K562 (cell line): ENCODE results near the gene LHB. TPM values are rescaled to one million over a fixed set of nuclear protein-coding genes. Genes with fewer than 3 reads are reported as not detected.
"Not testable (repeated sequence)": the region's sequence is repeated elsewhere in the genome, so short reads cannot be mapped to it uniquely, and the experiment has no call there.

Experiments
- ATAC-seq: fragments of 200-7000 bp; cut with Tn5 transposase; 3 replicates; pipeline ENCODE4 v1.9.1; 2020; ENCODE audit warnings: moderate library complexity
- BruUV-seq: library from RNA; stranded (reverse); fragments of 400-500 nt; replicated peaks from 2 replicates; lab custom pipeline; 2021; lab: Mats Ljungman, UMichigan
- CTCF ChIA-PET: fragments of 300-600 bp; formaldehyde crosslinking; extraction: SDS; loops from one replicate; lab custom pipeline; 2021; ENCODE audit warnings: low intra/inter-chr PET ratio; lab: Yijun Ruan, JAX
- POLR2A ChIA-PET: fragments of 300-600, 350-650 bp; sonication (Branson Sonifier 250); formaldehyde crosslinking; extraction: SDS; loops from one replicate; lab custom pipeline; 2021; ENCODE audit warnings: antibody characterized with exemption, inconsistent platforms; lab: Yijun Ruan, JAX
- DNase-seq, 4 experiments: peaks; one replicate each; pipeline versions ENCODE4 v3.0.0 to v3.0.0-alpha.2; 2011 to 2018; ENCODE audit warnings: low spot score in 3 of 4, mixed read lengths in 3 of 4; ENCODE audit errors: extremely low read depth in 1 of 4
- FAIRE-seq: peaks from 2 replicates; lab custom pipeline; 2011; peaks lifted over from hg19 to GRCh38; lab: Jason Lieb, UNC
- H2AFZ ChIP-seq: 2 replicates; pipeline ENCODE4 v1.6.0; 2011; ENCODE audit warnings: low read depth, low read length, control low read depth, inconsistent platforms
- H3K27ac ChIP-seq: fragments of 200-600 bp; 3 replicates; pipeline ENCODE4 v1.8.0; 2011; ENCODE audit warnings: low read depth, mild to moderate bottlenecking, control low read depth, inconsistent platforms, low read length, moderate library complexity, mixed read lengths; ENCODE audit errors: extremely low read depth
- H3K27me3 ChIP-seq, 2 experiments: fragments of 300-600 bp in 1 of 2; 2 replicates in 1 of 2; 3 replicates in 1 of 2; pipeline versions ENCODE4 v1.6.0 to v1.8.0; 2011; ENCODE audit warnings: inconsistent platforms in 2 of 2, low read length in 2 of 2, mild to moderate bottlenecking in 1 of 2, mixed read lengths in 1 of 2, moderate library complexity in 1 of 2; ENCODE audit not compliant: control insufficient read depth in 2 of 2, insufficient read depth in 2 of 2
- H3K36me3 ChIP-seq: fragments of 300-600 bp; 3 replicates; pipeline ENCODE4 v1.8.0; 2011; ENCODE audit warnings: mild to moderate bottlenecking, low read length, inconsistent platforms; ENCODE audit not compliant: control insufficient read depth, insufficient read depth
- H3K4me1 ChIP-seq, 2 experiments: fragments of 200-600 bp in 1 of 2; replicated peaks in 1 of 2; 2 replicates in 1 of 2; 3 replicates in 1 of 2; pipeline versions ENCODE4 v1.5.1 to v1.8.0; 2011; ENCODE audit warnings: inconsistent platforms in 2 of 2, low read length in 2 of 2, mild to moderate bottlenecking in 1 of 2, mixed read lengths in 1 of 2, moderate library complexity in 1 of 2; ENCODE audit not compliant: control insufficient read depth in 2 of 2, insufficient read depth in 2 of 2
- H3K4me2 ChIP-seq: 2 replicates; pipeline ENCODE4 v1.6.1; 2011; ENCODE audit warnings: low read length, control low read depth, inconsistent platforms, mixed read lengths; ENCODE audit not compliant: insufficient read depth
- H3K4me3 ChIP-seq: fragments of 200-600 bp; sonication (generic), shearing (Covaris generic); 2 replicates; pipeline ENCODE4 v1.5.1; 2016; ENCODE audit warnings: control low read depth, inconsistent platforms
- H3K79me2 ChIP-seq: fragments of 200-600 bp; 3 replicates; pipeline ENCODE4 v1.8.0; 2011; ENCODE audit warnings: low read length, inconsistent platforms; ENCODE audit not compliant: control insufficient read depth, insufficient read depth
- H3K9ac ChIP-seq, 2 experiments: 2 replicates each; pipeline versions ENCODE4 v1.6.0 to v1.6.1; 2011; ENCODE audit warnings: low read depth in 2 of 2, low read length in 2 of 2, control low read depth in 1 of 2, inconsistent platforms in 1 of 2, mild to moderate bottlenecking in 1 of 2, mixed read lengths in 1 of 2; ENCODE audit not compliant: insufficient read depth in 1 of 2
- H3K9me1 ChIP-seq: one replicate; pipeline ENCODE4 v1.6.0; 2011; ENCODE audit warnings: inconsistent platforms, mild to moderate bottlenecking, low read length, moderate library complexity; ENCODE audit not compliant: control insufficient read depth, insufficient read depth
- H3K9me3 ChIP-seq: replicated peaks from 2 replicates; pipeline ENCODE4 v1.5.1; 2011; ENCODE audit warnings: low read depth, low read length, inconsistent platforms; ENCODE audit not compliant: control insufficient read depth, insufficient read depth
- H4K20me1 ChIP-seq: replicated peaks from 2 replicates; pipeline ENCODE4 v1.6.1; 2011; ENCODE audit warnings: low read length, inconsistent platforms, mixed read lengths; ENCODE audit not compliant: control insufficient read depth, insufficient read depth
- WGBS: fragments of 100-300 bp; shearing (Covaris generic); methylation state at CpG from one replicate; pipeline ENCODE4 v1.1.6; 2016; ENCODE audit warnings: low coverage, mixed read lengths; ENCODE audit not compliant: insufficient coverage; ENCODE audit errors: missing lambda C conversion rate; 5-methylcytosine and 5-hydroxymethylcytosine counted together
- in situ Hi-C: fragments of 300-500 bp; cut with MboI; formaldehyde crosslinking; loops from 4 replicates; pipeline ENCODE4 v1.15.0; 2018; ENCODE audit warnings: inconsistent platforms, mixed read lengths
- intact Hi-C: fragments of 100-400 bp; cut with micrococcal nuclease; formaldehyde crosslinking; loops from 2 replicates; pipeline ENCODE4 v1.14.2; 2022
- polyA plus RNA-seq, 8 experiments: library from polyadenylated mRNA; depleted of rRNA in 4 of 8; stranded (reverse) in 5 of 8; unstranded in 3 of 8; fragments of >200 nt; fragmentation: Nextera tagmentation in 2 of 8; fragmentation: Illumina TruSeq in 1 of 8; extraction: Ambion mirVana in 2 of 8; extraction: Trizol in 1 of 8; gene quantifications; 2 replicates each; pipeline versions ENCODE4 v1.2.1 to v1.2.3, GENCODE V29; 2011 to 2014; ENCODE audit warnings: inconsistent platforms in 1 of 8, missing spikeins in 1 of 8
- total RNA-seq, 7 experiments: library from RNA; depleted of rRNA in 6 of 7; stranded (reverse); fragments of >200 nt in 6 of 7; fragmentation: Illumina TruSeq in 2 of 7; extraction: Trizol in 2 of 7; gene quantifications; 2 replicates each; pipeline versions ENCODE4 v1.2.1 to v1.2.3, GENCODE V29; 2011 to 2021; ENCODE audit warnings: low replicate concordance in 1 of 7

Gene LHB
- total and polyA plus RNA-seq, 9 of the 15 experiments (the other 6 are each of a cell fraction or from before 2014, with no cell fraction given) = 0.54 TPM; not detected in 8

DNA sequence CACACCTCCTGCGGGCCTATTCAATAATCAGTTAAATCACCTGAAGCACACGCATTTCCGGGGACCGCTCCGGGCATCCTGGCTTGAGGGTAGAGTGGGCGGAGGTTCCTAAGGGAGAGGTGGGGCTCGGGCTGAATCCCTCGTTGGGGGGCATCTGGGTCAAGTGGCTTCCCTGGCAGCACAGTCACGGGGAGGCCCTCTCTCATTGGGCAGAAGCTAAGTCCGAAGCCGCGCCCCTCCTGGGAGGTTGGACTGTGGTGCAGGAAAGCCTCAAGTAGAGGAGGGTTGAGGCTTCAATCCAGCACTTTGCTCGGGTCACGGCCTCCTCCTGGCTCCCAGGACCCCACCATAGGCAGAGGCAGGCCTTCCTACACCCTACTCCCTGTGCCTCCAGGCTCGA is 26.7 kb upstream of the LHB start, which contains the start of gene CGB5:
Gene CGB5 (plus strand): TSS at position 301 of the 400 bp plus-strand sequence. CDS start 362 bp downstream, outside the sequence.
- intact Hi-C loops, H3K27me3 ChIP-seq, H3K27ac ChIP-seq, H3K36me3 ChIP-seq, POLR2A ChIA-PET, in situ Hi-C loops, H2AFZ ChIP-seq, H3K4me2 ChIP-seq, CTCF ChIA-PET, H3K9ac ChIP-seq, H3K4me1 ChIP-seq, BruUV-seq, H3K79me2 ChIP-seq, H3K9me1 ChIP-seq, H3K4me3 ChIP-seq, FAIRE-seq, H3K9me3 ChIP-seq, ATAC-seq, H4K20me1 ChIP-seq, DNase-seq: not testable (repeated sequence)
- WGBS = 3% methylated on average over 8 of the region's 15 CpGs

DNA sequence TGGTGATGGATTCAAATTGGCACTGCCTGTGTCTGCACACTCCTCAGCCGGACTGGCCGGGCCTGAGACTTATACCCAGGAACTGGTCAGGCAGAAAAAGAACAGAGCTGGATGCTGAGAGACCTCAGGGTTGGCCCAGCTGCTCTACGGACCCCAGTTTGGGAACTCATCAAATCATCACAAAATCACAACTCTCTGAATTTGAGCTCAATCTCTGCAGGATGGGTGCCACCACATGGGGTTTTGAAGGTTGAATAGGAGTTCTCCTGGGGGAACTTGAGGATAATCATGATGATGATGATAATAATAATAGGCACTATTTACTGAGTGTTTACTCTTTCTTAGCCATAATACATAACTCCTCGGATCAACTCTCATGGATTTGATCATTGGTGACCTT is 25.8 kb upstream of the LHB start:
- H3K27ac ChIP-seq, ATAC-seq, H2AFZ ChIP-seq, H4K20me1 ChIP-seq, H3K4me1 ChIP-seq, intact Hi-C loops, POLR2A ChIA-PET, in situ Hi-C loops, H3K9ac ChIP-seq, DNase-seq, H3K79me2 ChIP-seq, H3K4me2 ChIP-seq, H3K4me3 ChIP-seq, H3K9me1 ChIP-seq, H3K36me3 ChIP-seq, FAIRE-seq, BruUV-seq, H3K9me3 ChIP-seq, CTCF ChIA-PET, H3K27me3 ChIP-seq: not testable (repeated sequence)
- WGBS = 0% methylated on average over 1 of the region's 4 CpGs
